ENCODE measurements around the gene LAIR2.

DNA sequence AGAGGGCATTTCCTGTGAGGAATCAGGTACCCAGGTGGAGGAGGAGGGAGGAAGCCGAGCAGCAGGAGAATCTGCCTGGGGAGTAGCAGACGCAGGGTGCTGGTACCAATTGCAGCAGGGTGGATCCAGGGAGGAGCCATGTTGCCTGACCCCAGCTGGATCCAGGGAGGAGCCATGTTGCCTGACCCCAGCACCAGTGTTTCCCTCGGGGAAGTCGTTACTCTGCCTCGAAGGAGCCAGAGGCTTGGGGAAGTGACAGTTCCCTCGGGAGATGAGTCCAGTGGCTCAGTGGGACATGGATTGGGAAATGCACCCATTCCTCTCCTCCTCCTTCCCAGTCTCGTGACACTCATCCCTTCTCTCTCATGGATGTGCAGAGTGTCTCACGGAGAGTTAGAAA, 31.5 kb downstream of the LAIR2 start:
- TF ChIP-seq SPI1 (IDR thresholded peaks at IDR 0.05; ENCODE audit: borderline replicate concordance, low read depth), result no peak
- TF ChIP-seq CTCF (IDR thresholded peaks at IDR 0.05; ENCODE audit: insufficient read depth, low read length), result no peak
- TF ChIP-seq, protein P1, sequence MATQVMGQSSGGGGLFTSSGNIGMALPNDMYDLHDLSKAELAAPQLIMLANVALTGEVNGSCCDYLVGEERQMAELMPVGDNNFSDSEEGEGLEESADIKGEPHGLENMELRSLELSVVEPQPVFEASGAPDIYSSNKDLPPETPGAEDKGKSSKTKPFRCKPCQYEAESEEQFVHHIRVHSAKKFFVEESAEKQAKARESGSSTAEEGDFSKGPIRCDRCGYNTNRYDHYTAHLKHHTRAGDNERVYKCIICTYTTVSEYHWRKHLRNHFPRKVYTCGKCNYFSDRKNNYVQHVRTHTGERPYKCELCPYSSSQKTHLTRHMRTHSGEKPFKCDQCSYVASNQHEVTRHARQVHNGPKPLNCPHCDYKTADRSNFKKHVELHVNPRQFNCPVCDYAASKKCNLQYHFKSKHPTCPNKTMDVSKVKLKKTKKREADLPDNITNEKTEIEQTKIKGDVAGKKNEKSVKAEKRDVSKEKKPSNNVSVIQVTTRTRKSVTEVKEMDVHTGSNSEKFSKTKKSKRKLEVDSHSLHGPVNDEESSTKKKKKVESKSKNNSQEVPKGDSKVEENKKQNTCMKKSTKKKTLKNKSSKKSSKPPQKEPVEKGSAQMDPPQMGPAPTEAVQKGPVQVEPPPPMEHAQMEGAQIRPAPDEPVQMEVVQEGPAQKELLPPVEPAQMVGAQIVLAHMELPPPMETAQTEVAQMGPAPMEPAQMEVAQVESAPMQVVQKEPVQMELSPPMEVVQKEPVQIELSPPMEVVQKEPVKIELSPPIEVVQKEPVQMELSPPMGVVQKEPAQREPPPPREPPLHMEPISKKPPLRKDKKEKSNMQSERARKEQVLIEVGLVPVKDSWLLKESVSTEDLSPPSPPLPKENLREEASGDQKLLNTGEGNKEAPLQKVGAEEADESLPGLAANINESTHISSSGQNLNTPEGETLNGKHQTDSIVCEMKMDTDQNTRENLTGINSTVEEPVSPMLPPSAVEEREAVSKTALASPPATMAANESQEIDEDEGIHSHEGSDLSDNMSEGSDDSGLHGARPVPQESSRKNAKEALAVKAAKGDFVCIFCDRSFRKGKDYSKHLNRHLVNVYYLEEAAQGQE (IDR thresholded peaks at IDR 0.05; ENCODE audit: insufficient replicate concordance, low read depth), result no peak
- no peak for TF ChIP-seq POLR2AphosphoS5 (IDR thresholded peaks at IDR 0.05; ENCODE audit: low read depth)
